Body of pancreas (tissue), 4 donors: ENCODE measurements around the gene SMOC2. TPM values are rescaled to one million over a fixed set of nuclear protein-coding genes. Genes with fewer than 3 reads are reported as not detected.

Experiments used
- ATAC-seq: fragments of 150-250 bp; one replicate; pipeline ENCODE4 v1.9.1; 2016
- DNase-seq, 4 donors: peaks; one replicate each; pipeline ENCODE4 v3.0.0-alpha.2; 2019
- H3K27ac ChIP-seq, 4 donors: fragments of 200-600 bp; sonication (generic); 1 replicate in 3 of 4; 2 replicates in 1 of 4; pipeline versions ENCODE4 v1.5.1 to v1.6.1; 2016 to 2019; ENCODE audit warnings: mild to moderate bottlenecking in 1 of 4, mixed read lengths in 1 of 4, moderate library complexity in 1 of 4
- H3K27me3 ChIP-seq, 2 donors: fragments of 200-600 bp; sonication (generic); one replicate each; pipeline ENCODE4 v1.6.0; 2016; ENCODE audit warnings: mild to moderate bottlenecking in 1 of 2
- H3K36me3 ChIP-seq, 2 donors: fragments of 200-600 bp; sonication (generic); replicated peaks in 1 of 2; 2 replicates each; pipeline ENCODE4 v1.5.1; 2016; ENCODE audit warnings: low read depth in 2 of 2; ENCODE audit not compliant: insufficient read depth in 1 of 2
- H3K4me1 ChIP-seq: fragments of 200-600 bp; sonication (generic); one replicate; pipeline ENCODE4 v1.6.0; 2016
- H3K4me3 ChIP-seq, 2 donors: fragments of 200-600 bp; sonication (generic); 1 replicate in 1 of 2; 2 replicates in 1 of 2; pipeline ENCODE4 v1.5.1; 2016 to 2019
- H3K9me3 ChIP-seq, 3 donors: fragments of 200-600 bp; sonication (generic); 1 replicate in 2 of 3; 2 replicates in 1 of 3; pipeline ENCODE4 v1.5.1; 2016
- POLR2A ChIP-seq, 3 donors: fragments of 450-650 bp; IDR thresholded peaks; one replicate each; pipeline ENCODE4 v1.6.1; 2016; ENCODE audit warnings: antibody characterized with exemption in 3 of 3, mild to moderate bottlenecking in 2 of 3
- WGBS, 2 donors: methylation state at CpG; one replicate each; pipeline ENCODE4 v1.1.5; 2017; 5-methylcytosine and 5-hydroxymethylcytosine counted together
- intact Hi-C: fragments of 100-400 bp; cut with DNase I; formaldehyde crosslinking; loops from one replicate; pipeline ENCODE4 v1.15.1; 2023
- total RNA-seq, 2 donors: library from RNA; depleted of rRNA; stranded (reverse); fragments of >200 nt; gene quantifications; one replicate each; pipeline ENCODE4 v1.1.0, GENCODE V29; 2016
- TF ChIP-seq, protein P1 (sequence below), 7 experiments: fragments of 450-650 bp in 4 of 7; fragments of 200-600 bp in 3 of 7; sonication (generic) in 3 of 7; IDR thresholded peaks; one replicate each; pipeline ENCODE4 v1.5.1; 2016 to 2019; ENCODE audit warnings: antibody characterized with exemption in 7 of 7

SMOC2 gene
- total RNA-seq, 2 donors from 2014 or later, result 22.7 to 31.4 TPM

DNA sequence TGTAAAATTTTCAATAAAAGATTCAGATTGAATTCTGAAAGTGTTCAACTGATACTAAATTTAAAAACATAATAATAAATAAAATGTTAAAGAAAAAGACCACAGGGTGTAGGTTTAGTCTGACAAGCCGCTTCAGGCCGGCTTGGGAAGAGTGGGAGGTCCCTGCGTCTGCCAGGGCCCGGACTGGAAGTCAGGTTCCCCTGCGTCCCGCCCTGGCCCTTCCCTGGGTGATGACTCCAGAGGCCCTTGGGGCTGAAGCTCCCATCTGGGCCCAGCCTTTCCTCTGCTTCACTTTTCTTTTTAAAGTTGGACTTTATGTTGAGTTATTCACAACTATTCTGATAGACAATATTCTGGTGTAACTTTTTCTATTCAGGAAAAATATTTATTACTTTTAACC, 93.3 kb downstream of the SMOC2 start:
- intact Hi-C loops, result no loop called here
- Histone ChIP-seq H3K4me3 (no peak overlapping the region), H3K4me1 (peaks cover 10% of the 10 kb centered on the region), H3K27ac (no peak overlapping the region), H3K27me3 (no peaks in the 10 kb centered on the region), H3K36me3 (no peaks in the 10 kb centered on the region), H3K9me3 (no peaks in the 10 kb centered on the region)
- WGBS, 2 donors, result 93 to 95% methylated on average over 6 of the region's 6 CpGs
- no peak for DNase-seq
- ATAC-seq, result no peak
- TF ChIP-seq, protein P1, sequence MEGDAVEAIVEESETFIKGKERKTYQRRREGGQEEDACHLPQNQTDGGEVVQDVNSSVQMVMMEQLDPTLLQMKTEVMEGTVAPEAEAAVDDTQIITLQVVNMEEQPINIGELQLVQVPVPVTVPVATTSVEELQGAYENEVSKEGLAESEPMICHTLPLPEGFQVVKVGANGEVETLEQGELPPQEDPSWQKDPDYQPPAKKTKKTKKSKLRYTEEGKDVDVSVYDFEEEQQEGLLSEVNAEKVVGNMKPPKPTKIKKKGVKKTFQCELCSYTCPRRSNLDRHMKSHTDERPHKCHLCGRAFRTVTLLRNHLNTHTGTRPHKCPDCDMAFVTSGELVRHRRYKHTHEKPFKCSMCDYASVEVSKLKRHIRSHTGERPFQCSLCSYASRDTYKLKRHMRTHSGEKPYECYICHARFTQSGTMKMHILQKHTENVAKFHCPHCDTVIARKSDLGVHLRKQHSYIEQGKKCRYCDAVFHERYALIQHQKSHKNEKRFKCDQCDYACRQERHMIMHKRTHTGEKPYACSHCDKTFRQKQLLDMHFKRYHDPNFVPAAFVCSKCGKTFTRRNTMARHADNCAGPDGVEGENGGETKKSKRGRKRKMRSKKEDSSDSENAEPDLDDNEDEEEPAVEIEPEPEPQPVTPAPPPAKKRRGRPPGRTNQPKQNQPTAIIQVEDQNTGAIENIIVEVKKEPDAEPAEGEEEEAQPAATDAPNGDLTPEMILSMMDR (IDR thresholded peaks at IDR 0.05), result no peak
- TF ChIP-seq POLR2A (IDR thresholded peaks at IDR 0.05), result no peak

DNA sequence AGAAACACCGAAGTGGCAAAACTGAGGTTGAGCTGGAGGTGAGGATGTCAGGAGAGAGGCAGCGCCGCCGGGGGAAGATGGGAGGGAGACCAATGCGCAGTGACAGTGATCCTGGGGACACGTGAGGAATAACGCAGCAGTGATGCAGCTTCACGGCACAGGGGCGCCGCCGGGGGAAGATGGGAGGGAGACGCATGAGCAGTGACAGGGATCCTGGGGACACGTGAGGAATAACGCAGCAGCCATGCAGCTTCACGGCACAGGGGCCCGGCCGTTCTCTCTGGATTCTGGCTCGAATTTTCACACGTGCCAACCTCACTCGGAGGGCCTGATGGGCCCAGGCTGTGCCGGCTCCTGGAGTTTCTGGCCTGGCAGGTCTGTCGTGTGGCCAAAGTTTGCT, 94.7 kb downstream of the SMOC2 start:
- H3K4me1 ChIP-seq, result peaks cover 10% of the 10 kb centered on the region
- no peak for ATAC-seq
- DNase-seq, result no peak
- intact Hi-C loops, result no loop called here
- 89 to 92% methylated on average over 18 to 22 of the region's 22 CpGs for WGBS, 2 donors
- H3K36me3 ChIP-seq, result no peaks in the 10 kb centered on the region
- TF ChIP-seq, protein P1 (IDR thresholded peaks at IDR 0.05), result no peak
- TF ChIP-seq POLR2A (IDR thresholded peaks at IDR 0.05), result no peak
- H3K4me3 ChIP-seq, result no peak overlapping the region
- H3K27ac ChIP-seq, result no peak overlapping the region
- no peaks in the 10 kb centered on the region for H3K9me3 ChIP-seq
- H3K27me3 ChIP-seq, result no peaks in the 10 kb centered on the region

DNA sequence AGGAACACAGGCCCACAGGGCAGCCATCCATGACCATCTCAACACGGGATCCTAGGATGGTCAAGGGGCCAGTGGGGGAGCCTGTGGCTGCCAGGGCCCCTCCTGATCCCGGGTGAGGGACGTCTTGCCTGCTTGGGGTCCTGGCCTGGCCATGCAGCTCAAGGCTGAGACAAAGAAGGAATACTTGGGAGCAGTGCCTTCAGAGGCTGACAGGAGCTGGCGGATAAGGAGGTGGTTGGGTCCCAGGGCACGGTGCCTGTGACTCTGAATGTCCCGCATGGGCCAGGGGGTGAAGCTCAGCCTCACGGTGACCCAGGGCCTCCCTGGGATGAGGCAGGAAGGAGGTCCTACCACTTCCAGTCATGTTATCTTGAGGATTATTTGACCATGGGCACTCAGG, 95.2 kb downstream of the SMOC2 start:
- H3K4me1 ChIP-seq, result peaks cover 10% of the 10 kb centered on the region

DNA sequence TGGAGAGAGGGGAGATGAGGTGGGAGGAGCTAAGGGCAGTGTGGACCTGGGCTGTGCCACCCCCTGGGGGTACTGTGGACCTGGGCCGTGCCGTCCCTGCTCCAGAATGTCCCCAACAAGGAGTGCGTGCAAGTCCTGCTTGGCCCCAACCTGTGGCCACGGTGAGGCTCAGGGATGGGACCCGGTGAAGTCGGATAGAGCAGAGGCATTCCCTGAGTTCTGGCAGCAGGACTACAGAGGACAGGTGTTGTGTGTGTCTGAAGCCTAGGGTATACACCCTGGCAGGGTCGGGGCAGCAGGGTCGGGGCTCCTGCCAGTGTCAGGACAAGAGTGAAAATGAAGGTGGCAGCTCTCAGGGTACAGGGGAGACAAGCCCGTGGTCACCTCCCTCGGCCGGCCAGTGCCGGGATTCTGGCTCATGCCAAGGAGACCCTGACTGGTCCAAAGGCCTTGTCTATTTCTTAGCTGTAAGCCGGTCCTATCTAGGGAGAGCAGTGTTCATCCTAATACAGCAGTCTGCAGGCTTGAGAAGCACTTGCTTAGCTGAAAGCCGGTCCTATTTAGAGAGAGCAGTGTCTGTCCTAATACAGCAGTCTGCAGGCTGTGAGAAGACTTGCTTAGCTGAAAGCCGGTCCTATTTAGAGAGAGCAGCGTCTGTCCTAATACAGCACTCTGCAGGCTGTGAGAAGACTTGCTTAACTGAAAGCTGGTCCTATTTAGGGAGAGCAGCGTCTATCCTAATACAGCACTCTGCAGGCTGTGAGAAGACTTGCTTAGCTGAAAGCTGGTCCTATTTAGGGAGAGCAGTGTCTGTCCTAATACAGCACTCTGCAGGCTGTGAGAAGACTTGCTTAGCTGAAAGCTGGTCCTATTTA, 95.9 kb downstream of the SMOC2 start:
- Histone ChIP-seq H3K9me3 (no peaks in the 10 kb centered on the region), H3K36me3 (no peaks in the 10 kb centered on the region), H3K27me3 (no peaks in the 10 kb centered on the region), H3K27ac (no peak overlapping the region), H3K4me3 (no peak overlapping the region), H3K4me1 (peaks cover 10% of the 10 kb centered on the region)
- ATAC-seq (no peak), DNase-seq (no peak)
- intact Hi-C loops, result no loop called here
- TF ChIP-seq, protein P1 (IDR thresholded peaks at IDR 0.05), result no peak
- no peak for TF ChIP-seq POLR2A (IDR thresholded peaks at IDR 0.05)
- WGBS, 2 donors, result 88 to 91% methylated on average over 10 to 17 of the region's 17 CpGs

More for the DNA sequence above, 95.2 kb downstream of the SMOC2 start:
- no peak overlapping the region for H3K4me3 ChIP-seq
- intact Hi-C loops, result no loop called here
- no peak overlapping the region for H3K27ac ChIP-seq
- 78 to 100% methylated on average over 1 to 7 of the region's 7 CpGs for WGBS, 2 donors
- no peaks in the 10 kb centered on the region for H3K9me3 ChIP-seq
- no peak for DNase-seq
- H3K36me3 ChIP-seq, result no peaks in the 10 kb centered on the region
- H3K27me3 ChIP-seq, result no peaks in the 10 kb centered on the region
- ATAC-seq, result no peak
- TF ChIP-seq, protein P1 (IDR thresholded peaks at IDR 0.05), result no peak

- Histone ChIP-seq H3K36me3 (no peaks in the 10 kb centered on the region), H3K9me3 (no peaks in the 10 kb centered on the region), H3K4me3 (no peak overlapping the region), H3K27ac (no peak overlapping the region), H3K4me1 (peaks cover 10% of the 10 kb centered on the region), H3K27me3 (no peaks in the 10 kb centered on the region)
- TF ChIP-seq POLR2A (IDR thresholded peaks at IDR 0.05), result no peak
- TF ChIP-seq, protein P1 (IDR thresholded peaks at IDR 0.05), result no peak
- 82 to 94% methylated on average over 7 to 10 of the region's 10 CpGs for WGBS, 2 donors
- intact Hi-C loops, result no loop called here
- ATAC-seq (no peak), DNase-seq (no peak)
Measured at GRCh38 chr6:168537540-168537884, 96.5 kb downstream of the SMOC2 start.
